HAP-1 (cell line): ENCODE results near the gene PRDM4.
A peak's percentile ranks its signal among the peaks of the same experiment; 100 is the strongest.
"Not testable (repeated sequence)": the region's sequence is repeated elsewhere in the genome, so short reads cannot be mapped to it uniquely, and the experiment has no call there.

ENCODE experiments used
- DNase-seq, 2 experiments: peaks; one replicate each; pipeline ENCODE4 v3.0.0-alpha.2; 2016 to 2020; ENCODE audit warnings: low spot score in 2 of 2
- H3K27me3 ChIP-seq: fragments of 250-450 bp; sonication (Bioruptor Pico); 2 replicates; pipeline ENCODE4 v1.5.1; 2020; ENCODE audit warnings: low read depth, mild to moderate bottlenecking, moderate library complexity
- H3K36me3 ChIP-seq: fragments of 250-450 bp; sonication (Bioruptor Pico); replicated peaks from 2 replicates; pipeline ENCODE4 v1.5.1; 2020; ENCODE audit warnings: mild to moderate bottlenecking
- H3K4me1 ChIP-seq: fragments of 250-450 bp; sonication (Bioruptor Pico); 2 replicates; pipeline ENCODE4 v1.5.1; 2020; ENCODE audit warnings: mild to moderate bottlenecking
- H3K4me3 ChIP-seq: fragments of 250-450 bp; sonication (Bioruptor Pico); 2 replicates; pipeline ENCODE4 v1.5.1; 2020; ENCODE audit warnings: mild to moderate bottlenecking, moderate library complexity
- H3K9me3 ChIP-seq: fragments of 250-450 bp; sonication (Bioruptor Pico); 2 replicates; pipeline ENCODE4 v1.5.1; 2020; ENCODE audit warnings: mild to moderate bottlenecking, moderate library complexity
- in situ Hi-C: fragments of 300-500 bp; cut with MboI; formaldehyde crosslinking; loops from 3 replicates; pipeline ENCODE4 v1.14.3; 2020; ENCODE audit warnings: low sequenced_read_pairs, inconsistent platforms, mixed read lengths

Gene PRDM4

GRCh38 chr12:107702106-107702505, 58.8 kb downstream of the PRDM4 start:
- peaks cover 91% of the 10 kb centered on the region for H3K36me3 ChIP-seq
- H3K4me1 ChIP-seq: no peaks in the 10 kb centered on the region
- no peaks in the 10 kb centered on the region for H3K9me3 ChIP-seq
- no peak overlapping the region for H3K4me3 ChIP-seq
- H3K27me3 ChIP-seq: no peaks in the 10 kb centered on the region
- no peak for DNase-seq
- in situ Hi-C loops: no loop called here

GRCh38 chr12:107695772-107696171, 65.2 kb downstream of the PRDM4 start:
- not testable (repeated sequence) for DNase-seq, H3K27me3 ChIP-seq, H3K4me1 ChIP-seq, H3K4me3 ChIP-seq, H3K9me3 ChIP-seq
- in situ Hi-C loops: loop anchor here (25.0 kb wide), 1 partner anchor 817 kb away; the partner anchor contains the start of gene FICD
- H3K36me3 ChIP-seq: peaks cover 92% of the 10 kb centered on the region

- Histone ChIP-seq H3K36me3 (peaks cover 26% of the 10 kb centered on the region), H3K4me1 (peaks cover 5% of the 10 kb centered on the region), H3K9me3 (no peaks in the 10 kb centered on the region), H3K27me3 (peaks cover 4% of the 10 kb centered on the region; the same call in 1 of the 2 replicates), H3K4me3 (peak within 1 kb of the TSS; percentile 88)
- peak; percentile 90 to 94 for DNase-seq
- in situ Hi-C loops: loop anchor here (5.0 to 25.0 kb wide), 2 partner anchors 72 to 827 kb away; partner anchors contain the start of gene FICD
These were observed 75.3 kb downstream of the PRDM4 start, which contains the start of gene PWP1 for GRCh38 chr12:107685360-107686248. TSS of gene PWP1 (plus strand) at chr12:107685799. CDS start at chr12:107685900, 101 bp downstream.

GRCh38 chr12:107684990-107685359, 76.0 kb downstream of the PRDM4 start:
- Histone ChIP-seq H3K4me1 (peaks cover 5% of the 10 kb centered on the region), H3K27me3 (peaks cover 11% of the 10 kb centered on the region), H3K9me3 (no peaks in the 10 kb centered on the region), H3K4me3 (peak overlapping the region; percentile 88), H3K36me3 (peaks cover 20% of the 10 kb centered on the region)
- peak; percentile 29 to 48 for DNase-seq
- in situ Hi-C loops: loop anchor here (5.0 to 25.0 kb wide), 2 partner anchors 72 to 827 kb away; partner anchors contain the start of gene FICD

- H3K36me3 ChIP-seq: peaks cover 12% of the 10 kb centered on the region
- peaks cover 5% of the 10 kb centered on the region for H3K4me1 ChIP-seq
- in situ Hi-C loops: loop anchor here (25.0 kb wide), 1 partner anchor 828 kb away; the partner anchor contains the start of gene FICD
- no peaks in the 10 kb centered on the region for H3K9me3 ChIP-seq
- peak overlapping the region; percentile 88 for H3K4me3 ChIP-seq
- no peak for DNase-seq
- peaks cover 18% of the 10 kb centered on the region for H3K27me3 ChIP-seq
These were observed 76.7 kb downstream of the PRDM4 start for GRCh38 chr12:107684029-107684795.
